ENCODE data around the gene WFIKKN1. TPM values are rescaled to one million over a fixed set of nuclear protein-coding genes. Genes with fewer than 3 reads are reported as not detected.

The WFIKKN1 gene
- total and polyA plus RNA-seq, 2 experiments from 2014 or later: 0.43 to 0.88 TPM

- H3K4me1 ChIP-seq (ENCODE audit: insufficient read depth): peaks cover 13% of the 10 kb centered on the region
- 97% methylated on average over 38 of the region's 43 CpGs for WGBS (ENCODE audit: low lambda C conversion rate, missing lambda C conversion rate)
- no peak for TF ChIP-seq CTCF (IDR thresholded peaks at IDR 0.05; ENCODE audit: poor library complexity)
- no peak for TF ChIP-seq EZH2phosphoT487 (IDR thresholded peaks at IDR 0.05; ENCODE audit: low read depth, severe bottlenecking, unreplicated experiment)
- TF ChIP-seq EZH2 (IDR thresholded peaks at IDR 0.05; ENCODE audit: borderline replicate concordance): no peak
- peak; percentile 37 for DNase-seq (ENCODE audit: low spot score)
- H3K9me3 ChIP-seq (ENCODE audit: low read depth): no peaks in the 10 kb centered on the region
- H3K9me2 ChIP-seq (replicated peaks; ENCODE audit: insufficient read depth): no peaks in the 10 kb centered on the region
- peaks cover 29% of the 10 kb centered on the region for H4K20me1 ChIP-seq (ENCODE audit: insufficient read depth, poor library complexity, severe bottlenecking)
- no peak overlapping the region for H3K4me3 ChIP-seq
- peaks cover 93% of the 10 kb centered on the region for H3K79me2 ChIP-seq
- no peaks in the 10 kb centered on the region for H3K36me3 ChIP-seq (replicated peaks; ENCODE audit: insufficient read depth, low read depth)
- no peak overlapping the region for H2AFZ ChIP-seq
- no peaks in the 10 kb centered on the region for H3K27me3 ChIP-seq
- H3K4me2 ChIP-seq: no peak overlapping the region
- H3K27ac ChIP-seq: no peak overlapping the region
Measured at GRCh38 chr16:598823-599739, 31.7 kb upstream of the WFIKKN1 start.

- H3K4me2 ChIP-seq: no peak overlapping the region
- no peaks in the 10 kb centered on the region for H3K9me2 ChIP-seq (replicated peaks; ENCODE audit: insufficient read depth)
- H3K79me2 ChIP-seq: peaks cover 93% of the 10 kb centered on the region
- H3K4me3 ChIP-seq: no peak overlapping the region
- no peaks in the 10 kb centered on the region for H3K36me3 ChIP-seq (replicated peaks; ENCODE audit: insufficient read depth, low read depth)
- no peaks in the 10 kb centered on the region for H3K9me3 ChIP-seq (ENCODE audit: low read depth)
- WGBS (ENCODE audit: low lambda C conversion rate, missing lambda C conversion rate): 60% methylated on average over 7 of the region's 7 CpGs
- H3K27ac ChIP-seq: no peak overlapping the region
- DNase-seq (ENCODE audit: low spot score): peak; percentile 19
- peak; percentile 26 for TF ChIP-seq CTCF (IDR thresholded peaks at IDR 0.05; ENCODE audit: poor library complexity)
- no peak for TF ChIP-seq EZH2phosphoT487 (IDR thresholded peaks at IDR 0.05; ENCODE audit: low read depth, severe bottlenecking, unreplicated experiment)
- TF ChIP-seq EZH2 (IDR thresholded peaks at IDR 0.05; ENCODE audit: borderline replicate concordance): no peak
- H4K20me1 ChIP-seq (ENCODE audit: insufficient read depth, poor library complexity, severe bottlenecking): peaks cover 25% of the 10 kb centered on the region
- no peaks in the 10 kb centered on the region for H3K4me1 ChIP-seq (ENCODE audit: insufficient read depth)
- no peaks in the 10 kb centered on the region for H3K27me3 ChIP-seq
- H2AFZ ChIP-seq: no peak overlapping the region
Measured at GRCh38 chr16:600781-601180, 30.0 kb upstream of the WFIKKN1 start.

- H3K4me3 ChIP-seq: no peak overlapping the region
- H2AFZ ChIP-seq: no peak overlapping the region
- H3K4me1 ChIP-seq (ENCODE audit: insufficient read depth): no peaks in the 10 kb centered on the region
- H3K79me2 ChIP-seq: peaks cover 84% of the 10 kb centered on the region
- H3K9me2 ChIP-seq (replicated peaks; ENCODE audit: insufficient read depth): no peaks in the 10 kb centered on the region
- TF ChIP-seq CTCF (IDR thresholded peaks at IDR 0.05; ENCODE audit: poor library complexity): no peak
- no peak for TF ChIP-seq EZH2 (IDR thresholded peaks at IDR 0.05; ENCODE audit: borderline replicate concordance)
- TF ChIP-seq EZH2phosphoT487 (IDR thresholded peaks at IDR 0.05; ENCODE audit: low read depth, severe bottlenecking, unreplicated experiment): no peak
- 93% methylated on average over 5 of the region's 5 CpGs for WGBS (ENCODE audit: low lambda C conversion rate, missing lambda C conversion rate)
- H4K20me1 ChIP-seq (ENCODE audit: insufficient read depth, poor library complexity, severe bottlenecking): peaks cover 20% of the 10 kb centered on the region
- H3K9me3 ChIP-seq (ENCODE audit: low read depth): no peaks in the 10 kb centered on the region
- no peak for DNase-seq (ENCODE audit: low spot score)
- H3K27ac ChIP-seq: no peak overlapping the region
- H3K4me2 ChIP-seq: no peak overlapping the region
- no peaks in the 10 kb centered on the region for H3K27me3 ChIP-seq
- H3K36me3 ChIP-seq (replicated peaks; ENCODE audit: insufficient read depth, low read depth): no peaks in the 10 kb centered on the region
Measured at GRCh38 chr16:603933-604332, 26.9 kb upstream of the WFIKKN1 start.
